Measurements from ENCODE around the gene TMPO. TPM values are rescaled to one million over a fixed set of nuclear protein-coding genes. Genes with fewer than 3 reads are reported as not detected.

The TMPO gene
- total and polyA plus RNA-seq, 2 of the 4 experiments (the other 2 are of a cell fraction): 30.0 to 62.0 TPM

DNA sequence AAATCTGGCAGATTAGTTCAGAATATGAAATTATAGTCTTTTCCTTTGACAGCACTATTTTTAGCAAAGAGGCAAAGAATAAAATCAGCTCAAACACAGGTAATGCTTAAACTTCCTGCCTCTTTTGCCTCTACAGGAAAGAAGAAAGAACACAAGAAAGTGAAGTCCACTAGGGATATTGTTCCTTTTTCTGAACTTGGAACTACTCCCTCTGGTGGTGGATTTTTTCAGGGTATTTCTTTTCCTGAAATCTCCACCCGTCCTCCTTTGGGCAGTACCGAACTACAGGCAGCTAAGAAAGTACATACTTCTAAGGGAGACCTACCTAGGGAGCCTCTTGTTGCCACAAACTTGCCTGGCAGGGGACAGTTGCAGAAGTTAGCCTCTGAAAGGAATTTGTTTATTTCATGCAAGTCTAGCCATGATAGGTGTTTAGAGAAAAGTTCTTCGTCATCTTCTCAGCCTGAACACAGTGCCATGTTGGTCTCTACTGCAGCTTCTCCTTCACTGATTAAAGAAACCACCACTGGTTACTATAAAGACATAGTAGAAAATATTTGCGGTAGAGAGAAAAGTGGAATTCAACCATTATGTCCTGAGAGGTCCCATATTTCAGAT, 17.4 kb downstream of the TMPO start:
- peak; percentile 72 for ATAC-seq (ENCODE audit: low read depth)
- H4K5ac ChIP-seq (ENCODE audit: low read depth, low read length): no peak overlapping the region
- in situ Hi-C loops (cut with MboI; ENCODE audit: low sequenced_read_pairs): no loop called here
- POLR2A ChIA-PET (ENCODE audit: unreplicated experiment): interaction anchor here (0.6 kb wide), 1 partner anchor 82 kb away, joined by 3 read pairs; no protein-coding TSS in a partner anchor
- H3K56ac ChIP-seq (ENCODE audit: extremely low read depth, insufficient read depth, low read length): no peak overlapping the region
- H3K4me3 ChIP-seq (ENCODE audit: insufficient read depth, low read depth, low read length): no peak overlapping the region
- H3K4me2 ChIP-seq (ENCODE audit: low read depth, low read length): no peak overlapping the region
- peak overlapping the region in 1 of 2 experiments; percentile 66; a peak in 2 of 4 replicates for H4K8ac ChIP-seq (ENCODE audit: low read depth in 2 of 2, low read length in 2 of 2)
- H3K4me1 ChIP-seq (ENCODE audit: control insufficient read depth, insufficient read depth, low read length): no peaks in the 10 kb centered on the region; the same call in 1 of the 2 replicates
- no peak overlapping the region for H2BK5ac ChIP-seq (ENCODE audit: low read depth, low read length, poor library complexity, severe bottlenecking)
- H3K36me3 ChIP-seq (ENCODE audit: control insufficient read depth, insufficient read depth, low read length): peaks cover 11% of the 10 kb centered on the region
- no peak overlapping the region for H2BK120ac ChIP-seq (ENCODE audit: low read depth, low read length)
- intact Hi-C loops (cut with micrococcal nuclease): loop anchor here (5.0 kb wide), 2 partner anchors 60 to 115 kb away; partner anchors contain the start of gene SLC25A3
- WGBS, 2 experiments (ENCODE audit: extremely low coverage in 2 of 2, insufficient read length in 1 of 2): no CpG with 5 or more reads among the region's 4 CpGs
- CTCF ChIA-PET: interaction anchor here (0.7 to 1.2 kb wide), 3 partner anchors 11 to 116 kb away, joined by 3 to 6 read pairs (median 5); no protein-coding TSS in a partner anchor
- H2AK9ac ChIP-seq (replicated peaks; ENCODE audit: low read depth, low read length, poor library complexity): no peak overlapping the region
- DNase-seq: peak; percentile 62
- H3K4ac ChIP-seq (ENCODE audit: low read depth, low read length): no peak overlapping the region
- H3K9me3 ChIP-seq (ENCODE audit: control insufficient read depth, insufficient read depth, low read length): no peaks in the 10 kb centered on the region
- dilution Hi-C loops (cut with HindIII; ENCODE audit: low sequenced_read_pairs, unreplicated experiment): no loop called here
- H3K27ac ChIP-seq (ENCODE audit: insufficient read depth, low read length): no peak overlapping the region
- no peak overlapping the region for H2AFZ ChIP-seq (replicated peaks; ENCODE audit: low read length, poor library complexity)
- no peak overlapping the region for H2BK20ac ChIP-seq (ENCODE audit: low read depth, low read length)
- peaks cover 3% of the 10 kb centered on the region; the same call in 1 of the 2 replicates for H3K9me1 ChIP-seq (ENCODE audit: insufficient read depth, low read length)
- H3K23ac ChIP-seq (ENCODE audit: low read depth, low read length): no peak overlapping the region
- H3K79me1 ChIP-seq (ENCODE audit: low read depth in 1 of 2, low read length in 2 of 2): peaks cover 19 to 32% of the 10 kb centered on the region in 2 experiments
- BruUV-seq (replicated peaks): no TSS peak
- 0 out of 2 replicates have a peak, but pooled peaks cover 3% of the 10 kb centered on the region for H4K20me1 ChIP-seq (ENCODE audit: insufficient read depth, low read length)
- no peak overlapping the region for H3K18ac ChIP-seq (ENCODE audit: low read depth, low read length)
- H2BK15ac ChIP-seq (ENCODE audit: low read depth, low read length): no peak overlapping the region
- H4K91ac ChIP-seq (ENCODE audit: insufficient read depth, low read depth, low read length): no peak overlapping the region
- H3K14ac ChIP-seq (replicated peaks; ENCODE audit: low read depth, low read length): no peak overlapping the region
- no peaks in the 10 kb centered on the region for H3K27me3 ChIP-seq (ENCODE audit: control insufficient read depth, insufficient read depth, low read length)
- no peak overlapping the region for H2AK5ac ChIP-seq (ENCODE audit: low read depth, low read length)
- H3K9ac ChIP-seq (ENCODE audit: low read depth, low read length): no peak overlapping the region
- no peak for TF ChIP-seq RFX5 (IDR thresholded peaks at IDR 0.05; ENCODE audit: low read depth, low read length)
- no peak for TF ChIP-seq RCOR1 (IDR thresholded peaks at IDR 0.05; ENCODE audit: insufficient replicate concordance, low read length)
- TF ChIP-seq MXI1 (IDR thresholded peaks at IDR 0.05; ENCODE audit: borderline replicate concordance, low read depth, low read length): no peak
- TF ChIP-seq SMC3 (IDR thresholded peaks at IDR 0.05; ENCODE audit: low read depth, low read length): peak; percentile 48
- no peak for TF ChIP-seq NFE2L2 (IDR thresholded peaks at IDR 0.05; ENCODE audit: low read depth, low read length)
- TF ChIP-seq MAFK (IDR thresholded peaks at IDR 0.05; ENCODE audit: low read depth, low read length): no peak
- no peak for TF ChIP-seq CEBPB (IDR thresholded peaks at IDR 0.05; ENCODE audit: low read depth, low read length)
- TF ChIP-seq FOS (IDR thresholded peaks at IDR 0.05; ENCODE audit: low read depth, low read length): no peak
- TF ChIP-seq, protein P1, sequence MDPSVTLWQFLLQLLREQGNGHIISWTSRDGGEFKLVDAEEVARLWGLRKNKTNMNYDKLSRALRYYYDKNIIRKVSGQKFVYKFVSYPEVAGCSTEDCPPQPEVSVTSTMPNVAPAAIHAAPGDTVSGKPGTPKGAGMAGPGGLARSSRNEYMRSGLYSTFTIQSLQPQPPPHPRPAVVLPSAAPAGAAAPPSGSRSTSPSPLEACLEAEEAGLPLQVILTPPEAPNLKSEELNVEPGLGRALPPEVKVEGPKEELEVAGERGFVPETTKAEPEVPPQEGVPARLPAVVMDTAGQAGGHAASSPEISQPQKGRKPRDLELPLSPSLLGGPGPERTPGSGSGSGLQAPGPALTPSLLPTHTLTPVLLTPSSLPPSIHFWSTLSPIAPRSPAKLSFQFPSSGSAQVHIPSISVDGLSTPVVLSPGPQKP (IDR thresholded peaks at IDR 0.05; ENCODE audit: borderline replicate concordance, low read depth, low read length): no peak
- no peak for TF ChIP-seq MAZ (IDR thresholded peaks at IDR 0.05; ENCODE audit: borderline replicate concordance, low read depth, low read length)
- TF ChIP-seq BHLHE40 (IDR thresholded peaks at IDR 0.05; ENCODE audit: low read depth, low read length): no peak
- TF ChIP-seq, protein P2, sequence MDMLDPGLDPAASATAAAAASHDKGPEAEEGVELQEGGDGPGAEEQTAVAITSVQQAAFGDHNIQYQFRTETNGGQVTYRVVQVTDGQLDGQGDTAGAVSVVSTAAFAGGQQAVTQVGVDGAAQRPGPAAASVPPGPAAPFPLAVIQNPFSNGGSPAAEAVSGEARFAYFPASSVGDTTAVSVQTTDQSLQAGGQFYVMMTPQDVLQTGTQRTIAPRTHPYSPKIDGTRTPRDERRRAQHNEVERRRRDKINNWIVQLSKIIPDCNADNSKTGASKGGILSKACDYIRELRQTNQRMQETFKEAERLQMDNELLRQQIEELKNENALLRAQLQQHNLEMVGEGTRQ (IDR thresholded peaks at IDR 0.05; ENCODE audit: low read depth, low read length): no peak
- no peak for TF ChIP-seq POLR2A (IDR thresholded peaks at IDR 0.05; ENCODE audit: low read depth, low read length)
- TF ChIP-seq RAD21 (IDR thresholded peaks at IDR 0.05; ENCODE audit: low read length): peak; percentile 39
- TF ChIP-seq, protein P3, sequence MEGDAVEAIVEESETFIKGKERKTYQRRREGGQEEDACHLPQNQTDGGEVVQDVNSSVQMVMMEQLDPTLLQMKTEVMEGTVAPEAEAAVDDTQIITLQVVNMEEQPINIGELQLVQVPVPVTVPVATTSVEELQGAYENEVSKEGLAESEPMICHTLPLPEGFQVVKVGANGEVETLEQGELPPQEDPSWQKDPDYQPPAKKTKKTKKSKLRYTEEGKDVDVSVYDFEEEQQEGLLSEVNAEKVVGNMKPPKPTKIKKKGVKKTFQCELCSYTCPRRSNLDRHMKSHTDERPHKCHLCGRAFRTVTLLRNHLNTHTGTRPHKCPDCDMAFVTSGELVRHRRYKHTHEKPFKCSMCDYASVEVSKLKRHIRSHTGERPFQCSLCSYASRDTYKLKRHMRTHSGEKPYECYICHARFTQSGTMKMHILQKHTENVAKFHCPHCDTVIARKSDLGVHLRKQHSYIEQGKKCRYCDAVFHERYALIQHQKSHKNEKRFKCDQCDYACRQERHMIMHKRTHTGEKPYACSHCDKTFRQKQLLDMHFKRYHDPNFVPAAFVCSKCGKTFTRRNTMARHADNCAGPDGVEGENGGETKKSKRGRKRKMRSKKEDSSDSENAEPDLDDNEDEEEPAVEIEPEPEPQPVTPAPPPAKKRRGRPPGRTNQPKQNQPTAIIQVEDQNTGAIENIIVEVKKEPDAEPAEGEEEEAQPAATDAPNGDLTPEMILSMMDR (conservative IDR thresholded peaks at IDR 0.05; ENCODE audit: low read depth, low read length): peak; percentile 56
